ENCODE measurements around the gene TECPR1.

DNA sequence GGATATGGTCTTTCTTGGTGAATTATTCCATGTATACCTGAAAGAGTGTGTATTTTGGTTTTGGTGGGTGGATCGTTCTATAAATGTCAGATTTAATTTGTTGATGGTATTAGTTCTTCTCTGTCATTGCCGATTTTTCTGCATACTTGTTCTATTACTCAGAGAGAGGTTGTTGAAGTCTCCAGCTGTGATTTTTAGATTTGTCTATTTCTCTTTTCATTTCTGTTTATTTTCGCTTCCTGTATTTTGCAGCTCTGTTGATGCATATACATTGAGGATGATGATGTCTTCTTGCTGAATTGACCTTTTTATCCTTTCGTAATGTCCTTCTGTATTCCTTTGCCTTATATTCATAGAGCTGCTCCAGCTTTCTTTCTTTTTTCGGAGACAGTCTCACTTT, 52.9 kb downstream of the TECPR1 start:
- TF ChIP-seq, protein P1, sequence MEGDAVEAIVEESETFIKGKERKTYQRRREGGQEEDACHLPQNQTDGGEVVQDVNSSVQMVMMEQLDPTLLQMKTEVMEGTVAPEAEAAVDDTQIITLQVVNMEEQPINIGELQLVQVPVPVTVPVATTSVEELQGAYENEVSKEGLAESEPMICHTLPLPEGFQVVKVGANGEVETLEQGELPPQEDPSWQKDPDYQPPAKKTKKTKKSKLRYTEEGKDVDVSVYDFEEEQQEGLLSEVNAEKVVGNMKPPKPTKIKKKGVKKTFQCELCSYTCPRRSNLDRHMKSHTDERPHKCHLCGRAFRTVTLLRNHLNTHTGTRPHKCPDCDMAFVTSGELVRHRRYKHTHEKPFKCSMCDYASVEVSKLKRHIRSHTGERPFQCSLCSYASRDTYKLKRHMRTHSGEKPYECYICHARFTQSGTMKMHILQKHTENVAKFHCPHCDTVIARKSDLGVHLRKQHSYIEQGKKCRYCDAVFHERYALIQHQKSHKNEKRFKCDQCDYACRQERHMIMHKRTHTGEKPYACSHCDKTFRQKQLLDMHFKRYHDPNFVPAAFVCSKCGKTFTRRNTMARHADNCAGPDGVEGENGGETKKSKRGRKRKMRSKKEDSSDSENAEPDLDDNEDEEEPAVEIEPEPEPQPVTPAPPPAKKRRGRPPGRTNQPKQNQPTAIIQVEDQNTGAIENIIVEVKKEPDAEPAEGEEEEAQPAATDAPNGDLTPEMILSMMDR (conservative IDR thresholded peaks at IDR 0.05; ENCODE audit: low read depth, low read length), result no peak
- TF ChIP-seq POLR2A (IDR thresholded peaks at IDR 0.05; ENCODE audit: low read depth, low read length), result no peak
- no peak for TF ChIP-seq RFX5 (IDR thresholded peaks at IDR 0.05; ENCODE audit: low read depth, low read length)
- TF ChIP-seq MAZ (IDR thresholded peaks at IDR 0.05; ENCODE audit: borderline replicate concordance, low read depth, low read length), result no peak
- TF ChIP-seq BHLHE40 (IDR thresholded peaks at IDR 0.05; ENCODE audit: low read depth, low read length), result no peak
- TF ChIP-seq, protein P2, sequence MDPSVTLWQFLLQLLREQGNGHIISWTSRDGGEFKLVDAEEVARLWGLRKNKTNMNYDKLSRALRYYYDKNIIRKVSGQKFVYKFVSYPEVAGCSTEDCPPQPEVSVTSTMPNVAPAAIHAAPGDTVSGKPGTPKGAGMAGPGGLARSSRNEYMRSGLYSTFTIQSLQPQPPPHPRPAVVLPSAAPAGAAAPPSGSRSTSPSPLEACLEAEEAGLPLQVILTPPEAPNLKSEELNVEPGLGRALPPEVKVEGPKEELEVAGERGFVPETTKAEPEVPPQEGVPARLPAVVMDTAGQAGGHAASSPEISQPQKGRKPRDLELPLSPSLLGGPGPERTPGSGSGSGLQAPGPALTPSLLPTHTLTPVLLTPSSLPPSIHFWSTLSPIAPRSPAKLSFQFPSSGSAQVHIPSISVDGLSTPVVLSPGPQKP (IDR thresholded peaks at IDR 0.05; ENCODE audit: borderline replicate concordance, low read depth, low read length), result no peak

Measured in IMR-90 (cell line).